Measurements from ENCODE around the gene TCP11.
"Not testable (repeated sequence)": the region's sequence is repeated elsewhere in the genome, so short reads cannot be mapped to it uniquely, and the experiment has no call there.

TCP11 gene

DNA sequence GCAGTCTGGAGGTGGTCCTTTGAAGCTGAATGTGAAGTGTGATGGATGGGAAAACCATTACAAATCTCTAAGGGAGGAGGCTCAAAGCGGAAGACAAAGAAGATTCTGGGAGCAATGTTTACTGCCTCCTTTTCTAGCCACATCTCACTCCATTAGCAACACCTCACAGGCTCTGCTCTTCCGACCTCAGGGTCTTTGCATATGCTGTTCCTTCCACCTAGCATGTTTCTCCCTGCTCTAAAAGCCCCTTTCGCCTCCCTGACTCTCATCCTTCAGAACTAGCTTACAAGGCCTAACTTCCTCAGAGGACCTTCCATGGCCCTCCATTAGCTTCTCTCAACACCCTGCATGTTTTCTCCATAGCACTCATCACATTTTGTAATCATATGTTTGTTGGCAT is 4.6 kb upstream of the TCP11 start:
- DNase-seq: no peak

- peak; percentile 55 to 56 for DNase-seq
These were observed 1.7 kb upstream of the TCP11 start for GRCh38 chr6:35142588-35143569.

GRCh38 chr6:35140639-35141006 is 516 bp downstream of the TCP11 start:
- no peak for DNase-seq

DNA sequence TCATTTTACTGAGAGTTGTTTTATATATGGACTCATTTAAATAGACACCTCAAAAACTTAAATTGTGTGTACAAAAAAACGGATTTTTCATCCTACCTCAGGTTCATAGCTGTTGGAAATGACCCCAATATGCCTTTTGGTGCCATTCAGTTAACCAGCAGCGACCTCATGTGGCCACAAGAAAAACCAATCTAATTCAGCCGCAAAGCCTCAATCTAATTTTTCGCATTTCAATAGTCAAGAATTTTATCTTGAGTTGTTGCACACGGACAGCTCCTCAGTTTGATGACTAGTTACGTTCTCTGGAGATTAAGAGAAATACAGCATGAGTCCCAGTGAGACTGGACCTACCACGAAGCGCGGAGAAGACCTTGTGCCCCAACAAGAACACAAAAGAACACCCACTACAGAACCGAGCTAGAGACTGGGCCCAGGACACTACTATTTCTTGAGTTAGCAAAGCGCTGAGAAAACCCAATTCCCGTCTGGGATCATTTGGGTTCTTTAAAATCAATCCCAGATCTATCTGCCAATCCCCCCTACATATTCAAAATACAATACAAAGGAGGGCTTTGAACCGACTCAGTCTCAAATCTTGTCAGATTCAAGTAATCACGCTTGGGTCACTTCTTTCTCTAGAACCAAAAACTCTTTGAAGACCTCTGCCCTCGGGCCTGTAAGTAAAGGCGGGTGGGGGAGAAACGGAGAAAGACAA is 1.1 kb downstream of the TCP11 start:
- DNase-seq: peak; percentile 57 to 68

GRCh38 chr6:35139470-35139869 is 1.7 kb downstream of the TCP11 start:
- DNase-seq: no peak

DNA sequence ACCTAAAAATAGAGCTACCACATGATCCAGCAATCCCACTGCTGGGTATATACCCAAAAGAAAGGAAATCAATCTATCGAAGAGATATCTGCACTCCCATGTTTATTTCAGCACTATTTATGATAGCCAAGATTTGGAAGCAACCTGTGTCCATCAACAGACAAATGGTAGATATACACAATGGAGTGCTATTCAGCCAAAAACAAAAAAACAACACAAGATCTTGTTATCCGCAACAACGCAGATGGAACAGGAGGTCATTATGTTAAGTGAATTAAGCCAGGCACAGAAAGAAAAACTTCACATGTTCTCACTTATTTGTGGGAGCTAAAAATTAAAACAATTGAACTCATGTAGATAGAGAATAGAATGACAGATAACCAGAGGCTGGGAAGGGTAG is 2.9 kb downstream of the TCP11 start:
- not testable (repeated sequence) for DNase-seq

DNA sequence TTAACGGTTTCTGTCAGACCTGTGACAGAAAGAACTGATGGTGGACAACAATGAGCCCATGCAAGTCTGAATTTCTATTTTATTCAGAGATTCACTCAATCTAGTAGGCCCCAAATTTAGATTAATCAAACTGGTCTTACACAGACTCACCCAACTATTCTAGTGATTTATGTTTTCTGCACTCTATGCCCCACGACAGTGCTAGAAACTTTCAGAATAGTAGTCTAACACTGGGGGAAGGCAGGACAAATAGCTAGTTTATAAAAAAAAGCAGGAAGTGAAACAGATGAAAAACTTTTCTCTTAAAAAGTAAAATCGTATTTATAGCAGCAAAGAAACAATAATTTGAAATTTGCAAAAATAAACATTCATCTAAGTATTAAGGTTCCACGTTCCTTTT is 5.0 kb downstream of the TCP11 start:
- no peak for DNase-seq

DNA sequence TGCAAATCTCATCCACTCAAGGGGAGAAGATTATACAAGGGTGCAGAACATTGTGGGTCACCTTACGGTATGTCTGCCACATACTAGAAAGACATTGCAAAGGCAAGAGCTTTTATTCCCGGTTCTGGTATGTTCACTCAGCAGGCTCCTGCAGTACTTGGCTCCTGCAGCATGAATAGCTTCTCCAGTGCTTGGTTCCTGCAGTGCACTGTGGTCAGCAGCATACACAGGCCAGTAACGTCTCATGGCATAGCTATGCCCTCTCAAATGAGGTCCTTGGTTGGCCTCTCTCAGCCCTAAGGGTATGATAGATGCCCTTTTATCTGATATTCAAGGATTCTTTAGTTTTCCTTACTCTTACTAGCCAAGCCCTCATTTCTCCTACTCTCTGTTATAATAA is 12.6 kb downstream of the TCP11 start:
- no peak for DNase-seq

- DNase-seq: no peak
These were observed 13.1 kb downstream of the TCP11 start for GRCh38 chr6:35128042-35128441.

DNA sequence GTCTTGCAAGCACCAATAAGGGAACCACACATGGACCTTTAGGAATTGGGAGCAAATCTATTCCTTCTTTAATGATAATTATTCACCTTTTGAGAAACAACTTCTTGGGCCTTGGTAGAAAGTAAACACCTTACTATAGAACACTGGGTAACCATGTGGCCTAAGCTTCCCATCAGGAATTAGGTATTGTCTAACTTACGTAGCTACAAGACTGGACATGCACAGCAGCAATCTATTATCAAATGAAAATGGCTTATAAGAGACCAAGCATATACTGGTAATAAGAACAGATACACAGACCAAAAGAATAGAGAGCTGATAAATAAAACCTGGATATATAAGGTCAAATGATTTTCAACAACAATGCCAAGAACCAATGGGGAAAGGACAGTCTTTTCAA is 16.8 kb downstream of the TCP11 start:
- no peak for DNase-seq

GRCh38 chr6:35120746-35121145 is 20.4 kb downstream of the TCP11 start:
- no peak for DNase-seq

DNA sequence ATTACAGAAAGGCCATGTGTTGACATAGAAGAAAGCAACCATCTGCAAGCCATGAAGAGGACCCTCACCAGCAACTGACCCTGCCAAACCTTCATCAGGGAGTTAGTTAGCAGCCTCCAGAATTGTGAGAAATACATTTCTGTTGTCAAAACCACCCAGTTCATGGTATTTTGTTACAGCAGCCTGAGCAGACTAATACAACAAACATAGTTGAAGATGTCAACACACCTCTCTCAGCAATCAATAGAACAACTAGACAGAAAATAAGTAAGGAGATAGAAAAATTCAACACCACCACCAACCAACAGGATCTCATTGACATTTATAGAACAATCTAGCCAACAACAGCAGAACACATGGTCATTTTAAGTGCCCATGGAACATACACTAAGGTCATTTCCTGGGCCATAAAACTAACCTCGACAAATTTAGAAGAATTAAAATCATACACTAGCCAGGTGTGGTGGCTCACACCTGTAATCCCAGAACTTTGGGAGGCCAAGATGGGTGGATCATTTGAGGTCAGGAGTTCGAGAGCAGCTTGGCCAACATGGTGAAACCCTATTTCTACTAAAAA is 32.7 kb downstream of the TCP11 start:
- DNase-seq: no peak

DNA sequence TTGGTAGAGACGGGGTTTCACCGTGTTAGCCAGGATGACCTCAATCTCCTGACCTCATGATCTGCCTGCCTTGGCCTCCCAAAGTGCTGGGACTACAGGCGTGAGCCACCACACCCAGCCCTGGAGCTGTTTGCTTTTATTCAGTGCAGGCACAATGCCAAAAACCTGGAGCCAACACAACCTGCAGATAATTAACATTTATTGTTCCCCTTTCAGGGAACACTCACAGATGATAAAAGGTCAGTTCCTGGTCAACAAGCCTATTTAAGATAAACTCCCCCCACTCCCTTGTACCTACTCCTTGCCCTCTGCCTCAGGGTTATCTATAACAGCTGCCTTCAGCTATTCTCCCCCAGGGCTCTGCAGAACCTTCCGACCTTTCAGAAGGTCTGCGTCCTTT is 33.4 kb downstream of the TCP11 start:
- not testable (repeated sequence) for DNase-seq

- DNase-seq: not testable (repeated sequence)
These were observed 33.9 kb downstream of the TCP11 start for GRCh38 chr6:35107208-35107607.

GRCh38 chr6:35106061-35106460 is 35.1 kb downstream of the TCP11 start:
- not testable (repeated sequence) for DNase-seq

DNA sequence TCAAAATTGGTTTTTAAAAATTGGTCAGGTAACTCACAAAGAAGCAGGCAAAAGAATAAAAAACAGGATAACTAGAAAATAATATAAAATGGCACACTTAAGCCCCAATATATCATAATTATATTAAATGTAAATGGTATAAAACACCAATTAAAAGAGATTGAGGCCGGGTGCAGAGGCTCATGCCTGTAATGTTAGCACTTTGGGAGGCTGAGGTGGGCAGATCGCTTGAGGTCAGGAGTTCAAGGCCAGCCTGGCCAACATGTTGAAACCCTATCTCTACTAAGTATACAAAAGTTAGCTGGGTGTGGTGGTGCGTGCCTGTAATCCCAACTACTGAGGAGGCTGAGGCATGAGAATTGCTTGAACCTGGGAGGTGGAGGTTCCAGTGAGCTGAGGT is 36.1 kb downstream of the TCP11 start:
- no peak for DNase-seq

- no peak for DNase-seq
These were observed 42.0 kb downstream of the TCP11 start for GRCh38 chr6:35099116-35099515.

GRCh38 chr6:35096129-35096862 is 44.8 kb downstream of the TCP11 start:
- no peak for DNase-seq

GRCh38 chr6:35094183-35094582 is 47.0 kb downstream of the TCP11 start:
- no peak for DNase-seq

DNA sequence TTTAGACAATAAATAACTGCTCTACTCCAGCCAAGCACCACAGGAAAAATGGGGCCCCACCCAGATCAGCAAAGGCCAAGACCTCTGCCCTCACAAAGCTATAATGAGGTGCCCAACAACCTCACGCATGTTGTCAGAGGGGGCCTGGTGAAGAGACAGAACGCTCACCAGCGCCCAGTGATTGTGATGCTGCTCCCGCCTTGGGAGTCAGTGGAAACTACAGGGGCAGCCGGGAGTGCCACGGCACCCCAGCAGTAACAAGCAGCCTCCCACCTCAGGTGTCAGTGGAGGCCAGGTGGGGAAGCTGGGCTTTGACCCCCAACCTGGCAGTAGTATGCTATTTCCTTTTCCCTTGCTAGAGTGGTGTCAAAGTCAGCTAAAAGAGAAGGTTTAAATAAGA is 47.4 kb downstream of the TCP11 start:
- no peak for DNase-seq

DNA sequence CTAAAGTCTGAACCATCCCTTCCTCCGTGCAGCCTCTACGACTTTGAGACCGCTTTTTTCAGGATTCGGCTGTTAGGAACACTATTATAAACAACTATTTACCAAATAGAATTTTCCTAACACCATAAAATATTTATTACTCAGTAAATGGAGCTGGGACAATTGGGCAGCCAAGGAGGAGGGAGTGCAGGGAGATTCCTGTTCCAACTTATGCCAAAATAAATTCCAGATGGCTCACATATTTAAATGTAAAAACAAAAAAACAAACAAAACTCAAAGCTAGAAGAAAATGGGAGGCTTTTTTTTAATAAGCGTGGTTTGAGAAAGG is 48.1 kb downstream of the TCP11 start:
- DNase-seq: no peak

GRCh38 chr6:35092362-35093117 is 48.6 kb downstream of the TCP11 start:
- no peak for DNase-seq

Data from inflammatory macrophage (primary cell).